HG03521 (cell line): Measurements from ENCODE around the gene KIAA0825.

Experiments used
- ATAC-seq: cut with Tn5 transposase; IDR thresholded peaks from one replicate; pipeline ENCODE4 v1.9.1; 2021; ENCODE audit warnings: mild to moderate bottlenecking, moderate library complexity; ENCODE audit not compliant: unreplicated experiment

KIAA0825 gene

DNA sequence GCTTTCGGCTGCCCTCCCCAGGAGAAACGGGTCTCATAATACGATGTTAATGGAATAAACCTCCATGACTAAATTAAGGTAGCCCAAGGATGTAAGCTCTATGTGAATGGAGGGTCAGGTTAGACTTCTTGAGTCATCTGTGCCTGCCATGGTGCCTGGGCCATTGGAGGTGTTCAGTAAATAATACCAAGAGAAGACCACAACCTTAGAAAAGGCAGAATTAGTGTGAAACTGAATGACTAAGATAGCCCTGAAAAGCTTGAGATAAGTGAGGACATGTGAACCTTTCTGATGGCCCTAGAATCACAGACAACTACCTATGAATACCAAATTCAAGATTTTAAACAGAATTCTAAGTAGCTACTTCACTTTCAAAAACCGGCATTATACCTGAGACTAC lies 160.6 kb downstream of the KIAA0825 start:
- ATAC-seq: no peak

DNA sequence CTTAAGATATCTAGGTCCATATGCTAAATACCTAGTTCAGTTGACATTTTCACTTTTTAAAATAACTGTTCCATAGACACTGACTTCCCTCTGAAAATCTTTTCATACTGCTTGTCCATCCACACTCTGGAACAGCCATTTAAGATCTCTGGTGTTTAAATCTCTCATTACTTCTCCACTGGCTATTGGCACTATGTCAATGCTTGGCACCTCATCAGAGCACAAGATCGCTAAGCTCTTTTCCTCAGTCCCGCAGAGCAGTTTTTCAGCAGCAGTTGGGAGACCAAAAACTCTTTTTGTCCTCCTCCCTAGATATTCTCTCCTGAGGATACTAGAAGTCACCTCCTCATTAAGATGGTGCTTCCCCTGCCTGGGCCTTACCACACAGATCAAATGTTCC lies 172.7 kb downstream of the KIAA0825 start:
- no peak for ATAC-seq

DNA sequence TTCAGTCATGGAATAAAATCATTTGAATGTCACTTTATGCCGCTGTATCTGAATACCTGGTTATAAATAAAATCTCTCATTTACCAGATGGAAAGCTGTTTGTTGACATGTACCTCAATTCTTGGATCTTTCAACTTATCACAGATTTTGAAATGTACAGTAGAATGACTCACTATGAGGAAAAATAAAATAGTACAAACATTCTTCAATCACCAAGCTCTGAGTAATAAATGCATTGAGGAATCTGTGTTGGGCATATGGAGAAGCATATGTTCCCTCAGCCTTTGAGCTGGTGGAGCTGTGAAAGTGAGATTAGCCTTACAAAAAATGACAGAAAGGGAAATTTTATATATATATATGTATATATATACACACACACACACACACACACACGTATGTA lies 175.4 kb downstream of the KIAA0825 start:
- ATAC-seq: no peak

DNA sequence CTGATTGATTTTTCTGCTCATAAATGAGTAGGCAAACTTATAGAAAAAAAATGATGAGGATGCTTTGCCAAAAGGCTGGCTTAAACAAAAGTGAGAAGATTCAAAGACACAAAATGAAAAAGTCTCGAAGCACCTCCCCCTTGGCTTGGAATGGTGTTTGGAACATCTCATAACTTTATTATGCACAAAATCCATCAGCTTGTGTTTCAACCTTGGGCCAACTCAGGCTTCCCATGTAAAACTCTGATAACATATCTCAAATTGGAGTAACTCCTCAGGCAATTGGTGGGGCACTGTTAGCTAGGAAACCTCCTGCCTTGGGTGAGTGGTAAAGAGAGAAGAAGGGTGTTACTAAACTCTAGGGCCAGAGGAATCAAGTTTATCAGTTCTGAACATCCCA lies 176.3 kb downstream of the KIAA0825 start:
- ATAC-seq: no peak

DNA sequence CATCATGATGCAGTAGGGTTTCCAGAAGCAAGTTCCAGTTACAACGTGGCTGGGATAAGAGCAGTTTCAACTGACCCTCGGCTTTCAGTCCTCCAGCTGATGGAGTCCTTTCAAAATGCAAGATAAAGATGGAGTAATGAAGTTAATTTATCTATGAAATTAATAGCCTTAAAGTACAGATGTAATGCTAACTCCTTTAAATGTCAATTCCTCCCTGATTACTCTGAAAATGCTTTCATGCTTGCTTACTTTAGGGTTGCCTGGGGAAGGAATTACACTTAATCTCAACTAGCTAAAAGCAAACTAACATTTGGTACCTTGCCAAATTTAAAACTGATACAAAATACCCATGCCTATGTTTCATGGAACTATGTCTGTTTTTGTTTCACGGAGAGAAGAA lies 178.4 kb downstream of the KIAA0825 start:
- ATAC-seq: no peak

DNA sequence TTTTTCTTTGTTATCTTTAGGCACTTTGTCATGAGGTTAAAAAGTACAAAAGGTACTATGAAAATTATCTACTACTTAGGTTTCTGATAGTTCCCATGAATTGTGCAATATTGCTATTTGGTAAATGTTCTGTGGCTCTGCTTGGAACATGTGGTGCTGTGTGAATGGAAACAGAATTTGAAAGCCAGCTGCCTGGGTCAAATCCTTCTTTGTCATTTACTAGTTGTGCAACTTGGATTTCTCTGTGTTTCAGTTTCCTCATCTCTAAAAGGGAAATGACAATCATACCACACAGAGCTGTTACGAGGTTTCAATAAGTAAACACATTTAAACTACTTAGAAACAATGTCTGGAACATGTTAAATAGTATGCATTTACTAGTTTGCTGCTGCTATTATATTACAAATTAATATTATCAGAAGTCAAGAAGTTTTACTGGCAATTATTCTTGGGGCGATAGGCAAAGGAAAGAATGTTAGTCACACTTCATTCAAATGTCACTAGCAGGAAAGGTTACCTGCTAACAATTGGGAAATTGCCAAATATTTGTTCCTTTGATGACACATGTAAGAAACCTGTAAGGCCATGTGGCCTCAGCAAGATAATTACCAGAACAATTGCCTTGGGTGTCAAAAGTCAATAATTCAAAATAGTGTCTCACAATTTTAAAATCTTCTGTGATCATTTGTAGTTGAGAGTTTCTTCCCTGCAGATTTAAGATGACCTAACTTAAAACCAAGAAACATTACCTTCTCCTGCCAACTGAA lies 184.8 kb downstream of the KIAA0825 start:
- no peak for ATAC-seq

DNA sequence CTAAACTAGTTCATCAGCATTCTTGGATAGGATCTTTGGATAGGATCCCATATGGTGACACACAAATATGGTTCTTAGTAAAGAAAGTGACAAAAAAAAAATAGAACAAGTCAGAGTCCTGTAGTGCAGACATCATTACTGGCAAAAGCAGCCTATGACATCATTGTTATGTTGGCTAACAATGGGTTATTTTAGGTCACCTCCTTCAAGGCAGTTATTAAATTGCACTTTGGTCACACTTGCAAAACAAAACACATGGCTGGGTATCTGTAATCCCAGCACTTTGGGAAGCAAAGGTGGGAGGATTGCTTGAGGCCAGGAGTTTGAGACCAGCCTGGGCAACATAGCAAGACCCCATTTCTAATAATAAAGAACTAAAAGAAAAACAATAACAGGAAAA lies 185.9 kb downstream of the KIAA0825 start:
- ATAC-seq: no peak

DNA sequence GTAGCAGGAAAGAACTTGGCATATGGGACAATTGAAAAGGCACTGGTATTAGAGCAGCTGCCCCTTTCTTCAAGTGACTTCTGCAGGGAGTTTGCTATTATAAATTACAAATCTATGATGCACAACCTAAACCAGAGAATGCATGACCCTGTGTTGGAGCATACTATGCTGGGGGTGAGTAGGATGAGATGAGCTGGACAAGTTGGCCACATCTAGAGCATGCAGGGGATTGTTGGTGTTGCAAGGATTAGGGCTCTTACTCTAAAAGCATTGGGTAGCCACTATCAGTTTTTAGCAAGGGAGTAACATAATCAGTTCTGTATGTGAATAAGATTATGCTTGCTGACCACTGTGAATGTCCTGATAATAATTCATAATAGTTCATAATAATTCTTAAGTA lies 186.7 kb downstream of the KIAA0825 start:
- no peak for ATAC-seq

DNA sequence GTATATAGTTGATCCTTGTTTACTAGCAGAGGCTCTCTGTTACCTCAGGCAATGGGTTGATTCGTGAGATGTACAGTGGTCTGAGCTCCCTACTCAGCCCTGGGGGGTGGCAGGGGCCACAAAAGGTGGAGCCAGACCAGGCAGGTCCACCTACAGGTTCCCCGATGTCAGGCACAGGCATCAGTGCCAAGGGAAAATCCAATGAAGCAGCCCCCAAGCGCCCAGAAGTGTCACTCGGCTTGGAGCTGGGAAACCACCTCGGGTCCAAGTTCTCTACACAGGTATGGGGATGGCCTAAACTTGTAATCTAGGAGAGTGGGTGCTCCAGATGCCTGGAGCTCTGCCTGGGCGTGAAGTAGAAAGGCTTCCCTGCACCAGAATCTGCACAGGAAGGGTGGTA lies 188.8 kb downstream of the KIAA0825 start:
- ATAC-seq: no peak

DNA sequence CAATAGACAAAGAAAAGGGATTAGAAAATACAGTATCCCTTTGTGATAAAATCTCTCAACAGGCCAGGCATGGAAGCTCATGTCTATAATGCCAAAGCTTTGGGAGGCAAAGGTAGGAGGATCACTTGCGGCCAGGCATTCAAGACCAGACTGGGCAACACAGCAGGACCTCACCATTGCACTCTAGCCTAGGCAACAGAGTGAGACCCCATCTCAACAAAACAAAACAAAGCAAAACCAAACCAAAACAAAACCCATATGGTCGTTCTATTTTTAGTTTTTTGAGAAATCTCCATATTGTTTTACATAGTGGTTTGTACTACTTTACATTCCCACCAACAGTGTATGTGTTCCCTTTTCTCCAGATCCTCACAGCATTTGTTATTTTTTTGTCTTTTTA lies 193.0 kb downstream of the KIAA0825 start:
- no peak for ATAC-seq

DNA sequence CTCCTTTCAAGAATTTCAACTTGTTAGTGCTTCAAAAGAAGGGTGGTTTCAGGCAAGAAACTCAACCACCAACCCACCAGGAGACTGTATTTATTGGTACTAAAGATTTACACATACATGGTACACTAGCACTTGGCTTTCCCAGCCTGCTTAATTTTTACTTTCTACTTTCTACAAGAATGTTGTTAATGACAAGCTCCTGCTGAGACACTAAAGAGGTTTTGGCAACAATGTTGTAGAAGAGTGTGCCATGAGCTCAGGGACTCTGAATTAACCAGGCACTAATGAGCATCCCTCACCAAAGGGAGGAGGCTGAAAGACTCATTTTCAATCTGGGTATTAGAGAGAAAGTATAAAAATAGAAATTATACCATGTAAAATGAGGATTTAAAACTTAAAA lies 195.0 kb downstream of the KIAA0825 start:
- ATAC-seq: no peak

DNA sequence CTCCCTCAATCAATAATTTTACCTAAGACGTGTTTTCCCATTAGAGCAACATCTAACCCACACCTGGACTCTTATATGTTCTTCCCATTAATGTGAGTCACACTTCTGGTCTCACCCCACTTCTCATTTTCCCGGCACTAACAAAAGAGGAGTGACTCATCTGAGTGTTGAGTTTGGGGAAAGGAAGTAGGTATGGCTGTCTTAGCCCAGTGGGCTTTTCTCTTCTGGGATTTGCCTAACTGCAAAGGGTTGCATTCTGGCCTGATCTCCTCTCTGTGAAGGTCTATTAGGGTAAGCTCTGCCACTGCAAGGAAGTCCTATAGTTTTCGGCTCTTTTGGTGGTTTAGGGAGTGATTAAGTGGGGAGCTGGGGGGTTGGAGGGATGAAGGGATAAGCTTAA lies 195.6 kb downstream of the KIAA0825 start:
- no peak for ATAC-seq

DNA sequence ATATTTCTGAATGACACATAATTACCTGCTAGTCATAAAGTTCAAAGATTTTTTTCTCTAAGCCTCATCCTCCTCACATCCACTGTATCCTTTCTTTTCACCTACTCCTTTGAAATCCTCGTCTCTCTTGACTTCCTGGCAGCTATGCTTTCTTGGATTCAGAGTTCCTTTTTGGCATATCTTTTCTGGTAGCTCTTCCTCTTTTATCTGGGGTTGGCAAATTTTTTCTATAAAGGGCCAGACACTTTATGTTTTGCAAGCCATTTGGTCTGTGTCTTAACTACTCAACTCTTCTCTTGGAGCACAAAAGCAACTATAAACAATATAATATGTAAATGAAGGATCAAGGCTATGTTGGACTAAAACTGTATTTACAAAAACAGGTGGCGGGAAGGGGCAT lies 197.5 kb downstream of the KIAA0825 start:
- no peak for ATAC-seq

DNA sequence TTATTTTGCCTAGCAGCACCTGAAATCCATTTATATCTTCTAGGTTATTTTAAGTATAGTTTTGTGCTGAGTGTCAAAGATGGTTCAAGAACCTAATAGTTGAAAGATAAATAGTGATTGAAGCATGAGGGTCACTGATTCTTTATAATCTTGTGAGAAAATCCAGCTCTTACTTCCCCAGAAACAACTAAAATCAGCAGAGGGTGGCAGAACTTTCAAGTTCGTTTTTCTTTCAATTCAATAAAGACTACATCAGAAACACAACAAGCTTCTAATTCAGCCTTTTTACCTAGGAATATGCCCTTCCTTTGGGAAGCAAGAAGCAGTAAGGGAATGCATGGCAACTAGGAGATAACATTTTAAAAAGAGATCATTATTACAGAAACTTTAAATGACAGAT lies 202.6 kb downstream of the KIAA0825 start:
- no peak for ATAC-seq

DNA sequence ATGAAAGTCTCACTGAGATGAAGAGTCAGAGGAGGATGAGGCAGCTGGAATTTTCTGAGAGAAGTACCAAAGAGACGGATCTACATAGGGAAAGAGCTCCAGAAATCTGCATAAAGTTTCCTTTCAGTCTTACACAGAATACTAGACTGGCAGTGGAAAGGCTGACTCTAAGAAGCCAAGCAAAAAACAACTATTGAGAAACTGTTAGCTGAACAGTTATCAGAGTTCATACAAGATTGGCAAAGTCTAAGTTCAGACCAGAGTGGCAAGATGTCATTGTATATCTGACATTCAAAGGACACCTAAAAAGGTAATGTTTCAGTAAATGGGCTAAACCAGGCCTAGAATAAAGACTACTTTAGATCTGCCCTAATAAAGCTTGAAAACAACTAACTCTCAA lies 209.0 kb downstream of the KIAA0825 start:
- ATAC-seq: no peak

DNA sequence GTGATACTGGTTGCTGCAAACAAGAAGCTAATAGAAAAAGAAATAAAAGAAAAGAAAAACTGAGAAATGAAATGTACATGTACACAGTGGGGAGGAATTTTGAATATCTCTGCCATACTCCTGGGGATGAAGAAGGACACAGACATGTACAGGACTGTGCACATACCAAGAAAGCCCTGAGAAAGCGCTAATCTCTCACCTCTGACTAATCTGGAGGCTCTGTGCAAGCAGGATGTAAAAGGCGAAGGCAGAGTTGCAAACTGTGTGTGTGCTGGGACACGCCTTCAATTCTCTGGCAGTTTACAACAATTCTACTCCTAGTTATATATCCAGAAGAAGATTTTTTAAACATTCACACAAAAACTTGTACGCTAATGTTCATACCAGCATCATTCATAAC lies 211.4 kb downstream of the KIAA0825 start:
- ATAC-seq: no peak

DNA sequence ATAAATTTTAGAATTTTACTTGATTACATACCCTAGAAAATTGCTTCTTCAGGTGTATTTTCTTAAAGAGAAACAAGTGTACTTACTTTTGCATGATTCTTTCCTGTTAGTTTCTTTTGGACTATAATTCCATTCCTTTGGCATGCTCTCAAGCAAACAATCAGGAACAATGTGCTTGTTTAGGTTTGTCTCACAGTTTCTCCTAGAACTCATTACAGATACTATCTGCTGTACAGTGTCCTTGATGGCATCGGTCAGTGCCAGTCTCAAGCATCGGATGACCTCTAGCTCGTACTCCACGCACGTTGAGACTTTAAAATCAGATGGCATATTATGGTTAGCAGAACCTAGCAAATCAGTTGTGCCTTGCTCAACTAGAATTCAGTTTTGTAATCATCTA lies 214.9 kb downstream of the KIAA0825 start:
- no peak for ATAC-seq

DNA sequence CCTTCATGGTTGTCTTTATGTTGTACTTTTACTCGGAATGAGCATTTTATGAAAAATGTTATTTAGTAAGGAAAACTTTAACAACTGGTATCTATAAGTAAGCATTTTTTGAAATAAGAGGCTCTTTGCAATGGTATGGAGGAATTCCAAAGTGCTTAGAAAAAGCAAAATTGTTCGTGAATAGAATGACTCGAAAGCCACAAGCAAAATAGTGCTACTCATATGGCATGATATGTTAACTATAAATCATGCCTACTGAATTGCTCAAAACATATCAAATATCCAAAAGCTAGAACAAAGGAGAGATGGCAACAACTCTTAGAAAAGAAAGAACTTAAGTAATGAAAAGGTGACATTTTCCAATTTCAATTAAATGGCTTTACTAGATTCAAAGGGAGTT lies 216.3 kb downstream of the KIAA0825 start:
- ATAC-seq: no peak

DNA sequence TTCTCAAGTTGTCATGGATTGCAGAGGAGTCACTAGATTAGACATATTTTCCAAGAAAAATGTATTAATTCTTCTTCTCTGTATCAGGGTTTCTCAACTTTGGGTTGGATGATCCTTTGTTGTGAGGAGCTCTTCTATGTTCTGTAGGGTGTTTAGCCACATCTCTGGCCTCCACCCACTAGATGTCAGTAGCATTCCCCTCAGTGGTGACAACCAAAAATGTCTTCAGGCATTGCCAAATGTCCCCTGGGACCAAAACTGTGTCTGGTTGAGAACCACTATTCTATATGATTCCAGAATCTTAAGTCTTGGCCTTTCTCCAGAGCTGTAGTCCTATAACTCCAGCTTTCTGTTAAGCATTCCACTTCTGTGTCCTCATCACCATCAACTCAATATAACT lies 220.9 kb downstream of the KIAA0825 start:
- no peak for ATAC-seq

DNA sequence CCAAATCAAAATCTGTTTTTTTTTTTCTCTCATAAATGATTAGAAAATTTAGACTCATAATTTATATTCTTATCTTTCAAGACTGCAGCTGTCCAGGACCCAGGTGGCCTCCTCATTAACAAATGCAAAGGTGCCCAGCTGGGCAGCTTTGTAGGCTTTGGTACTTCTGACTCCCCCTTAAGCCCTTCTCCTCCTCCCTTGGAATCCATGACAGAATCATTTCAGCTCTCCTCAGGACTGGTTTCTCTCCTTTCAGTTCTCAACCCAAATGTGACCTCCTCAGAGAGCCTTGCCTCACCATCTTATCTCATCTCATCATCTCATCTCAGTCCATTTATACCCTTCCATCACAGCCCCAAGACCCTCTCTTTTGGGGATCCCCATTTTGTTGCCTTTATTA lies 221.7 kb downstream of the KIAA0825 start:
- no peak for ATAC-seq

DNA sequence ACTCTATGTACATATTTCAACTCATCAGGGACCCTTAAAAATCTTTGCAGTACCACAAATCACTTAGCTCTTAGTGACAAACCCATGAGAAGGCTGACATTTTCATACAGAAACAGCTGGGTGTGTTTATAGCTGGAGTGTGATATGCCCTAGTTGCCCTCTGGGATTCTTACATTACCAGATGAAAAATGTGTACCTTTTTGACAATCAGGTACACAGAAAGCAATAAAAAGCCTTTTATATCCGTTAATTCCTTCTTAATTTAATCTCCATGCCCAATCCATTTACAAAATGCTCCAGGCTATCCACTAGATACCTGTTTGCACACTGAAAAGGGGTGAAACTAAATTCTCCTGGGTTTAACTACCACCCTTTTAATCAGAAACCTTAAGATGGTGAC lies 222.9 kb downstream of the KIAA0825 start:
- no peak for ATAC-seq

DNA sequence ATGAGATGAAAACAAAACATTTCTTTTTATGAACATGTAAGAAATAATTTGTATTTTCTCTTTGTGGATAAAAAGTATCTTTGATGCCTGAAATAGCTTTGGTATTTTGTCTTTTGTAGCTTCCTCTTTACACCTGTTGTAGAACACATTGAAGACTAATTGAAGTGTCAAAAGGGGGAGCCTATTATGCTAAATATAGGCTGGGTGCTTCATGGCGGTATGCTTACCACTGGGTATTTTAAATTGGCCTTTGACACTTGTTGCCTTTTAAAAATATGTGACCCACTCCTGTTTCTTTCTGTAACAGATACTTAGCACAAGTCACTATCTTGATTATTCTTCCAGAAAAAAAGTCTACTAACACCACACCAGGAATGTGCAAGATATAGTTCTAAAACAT lies 226.4 kb downstream of the KIAA0825 start:
- no peak for ATAC-seq

DNA sequence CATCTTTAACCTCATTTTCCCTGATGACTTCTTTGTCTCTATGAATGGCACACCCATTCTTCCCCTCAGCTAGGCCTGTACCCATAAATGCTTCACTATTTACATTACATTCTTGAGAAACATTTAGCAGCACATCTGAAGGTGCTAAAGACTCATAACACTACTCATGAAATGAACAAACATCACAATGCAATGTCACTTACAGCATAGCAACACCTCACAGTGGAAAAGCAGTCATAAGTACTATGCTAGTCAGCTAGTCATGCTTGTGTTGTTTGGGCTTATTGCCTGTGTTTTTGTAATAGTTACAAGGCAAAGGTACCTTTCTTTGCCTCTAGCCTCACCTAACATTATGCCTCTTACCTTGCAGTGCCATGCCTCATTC lies 228.9 kb downstream of the KIAA0825 start:
- ATAC-seq: no peak
